Calu3 (cell line): ENCODE measurements around the gene MRM2. TPM values are rescaled to one million over a fixed set of nuclear protein-coding genes. Genes with fewer than 3 reads are reported as not detected.

Experiments used
- BruUV-seq: library from RNA; stranded (reverse); fragments of 400-500 nt; replicated peaks from 2 replicates; lab custom pipeline; 2021; lab: Mats Ljungman, UMichigan
- CTCF ChIA-PET: fragments of 300-600 bp; sonication (Branson Sonifier 250); formaldehyde crosslinking; loops from one replicate; lab custom pipeline; 2022; ENCODE audit warnings: antibody characterized with exemption; lab: Charles Lee
- DNase-seq: peaks from one replicate; pipeline ENCODE4 v3.0.0; 2022
- H3K27ac Mint-ChIP-seq: one replicate; pipeline ENCODE4 v1.8.0; 2022; ENCODE audit warnings: mixed read lengths; ENCODE audit not compliant: unreplicated experiment
- H3K27me3 Mint-ChIP-seq: one replicate; pipeline ENCODE4 v1.8.0; 2022; ENCODE audit warnings: mixed read lengths; ENCODE audit not compliant: unreplicated experiment
- H3K36me3 Mint-ChIP-seq: one replicate; pipeline ENCODE4 v1.8.0; 2022; ENCODE audit warnings: mild to moderate bottlenecking, moderate library complexity, mixed read lengths; ENCODE audit not compliant: insufficient read depth, unreplicated experiment
- H3K4me1 Mint-ChIP-seq: one replicate; pipeline ENCODE4 v1.8.0; 2022; ENCODE audit warnings: mild to moderate bottlenecking, low read depth, mixed read lengths; ENCODE audit not compliant: unreplicated experiment
- H3K4me3 Mint-ChIP-seq: one replicate; pipeline ENCODE4 v1.8.0; 2022; ENCODE audit warnings: mild to moderate bottlenecking, low read depth, moderate library complexity, mixed read lengths; ENCODE audit not compliant: unreplicated experiment
- H3K9me3 Mint-ChIP-seq: one replicate; pipeline ENCODE4 v1.8.0; 2022; ENCODE audit warnings: low read depth, mixed read lengths; ENCODE audit not compliant: unreplicated experiment
- intact Hi-C: fragments of 100-400 bp; cut with micrococcal nuclease; formaldehyde crosslinking; loops from one replicate; pipeline ENCODE4 v1.10.0; 2022; ENCODE audit not compliant: unreplicated experiment
- total RNA-seq: library from RNA; stranded (reverse); gene quantifications from 2 replicates; pipeline ENCODE4 v1.2.3, GENCODE V29; 2022
- TF ChIP-seq, protein P1 (sequence below): fragments of 200-600 bp; IDR thresholded peaks from one replicate; pipeline ENCODE4 v1.8.0; 2022; ENCODE audit warnings: antibody characterized with exemption; ENCODE audit not compliant: unreplicated experiment

The MRM2 gene
- total RNA-seq, 1 experiment from 2014 or later, result 64.3 TPM

DNA sequence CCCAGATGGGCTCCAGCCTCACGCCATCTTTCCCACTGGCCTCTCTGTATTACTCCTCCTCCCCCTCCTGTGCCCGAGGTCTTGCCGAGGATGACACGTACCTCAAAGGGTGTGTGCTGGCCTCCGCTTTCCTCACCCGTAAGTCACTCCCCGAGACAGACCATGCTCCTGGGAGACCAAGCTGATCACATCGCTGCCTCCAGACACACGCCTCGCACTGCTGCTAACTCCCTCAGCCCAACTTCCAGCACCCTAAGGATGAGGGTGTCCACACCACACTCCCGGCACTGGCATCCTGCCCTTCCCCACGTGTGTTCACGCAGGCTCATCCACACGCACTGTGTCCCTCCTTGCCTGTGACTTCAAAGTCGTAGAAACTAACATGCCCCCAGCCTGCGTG, 33.3 kb downstream of the MRM2 start:
- Mint-ChIP-seq H3K36me3 (peaks cover 9% of the 10 kb centered on the region), H3K4me3 (no peak overlapping the region), H3K4me1 (no peaks in the 10 kb centered on the region), H3K9me3 (no peaks in the 10 kb centered on the region), H3K27ac (no peak overlapping the region), H3K27me3 (no peaks in the 10 kb centered on the region)
- no peak for DNase-seq
- TF ChIP-seq, protein P1, sequence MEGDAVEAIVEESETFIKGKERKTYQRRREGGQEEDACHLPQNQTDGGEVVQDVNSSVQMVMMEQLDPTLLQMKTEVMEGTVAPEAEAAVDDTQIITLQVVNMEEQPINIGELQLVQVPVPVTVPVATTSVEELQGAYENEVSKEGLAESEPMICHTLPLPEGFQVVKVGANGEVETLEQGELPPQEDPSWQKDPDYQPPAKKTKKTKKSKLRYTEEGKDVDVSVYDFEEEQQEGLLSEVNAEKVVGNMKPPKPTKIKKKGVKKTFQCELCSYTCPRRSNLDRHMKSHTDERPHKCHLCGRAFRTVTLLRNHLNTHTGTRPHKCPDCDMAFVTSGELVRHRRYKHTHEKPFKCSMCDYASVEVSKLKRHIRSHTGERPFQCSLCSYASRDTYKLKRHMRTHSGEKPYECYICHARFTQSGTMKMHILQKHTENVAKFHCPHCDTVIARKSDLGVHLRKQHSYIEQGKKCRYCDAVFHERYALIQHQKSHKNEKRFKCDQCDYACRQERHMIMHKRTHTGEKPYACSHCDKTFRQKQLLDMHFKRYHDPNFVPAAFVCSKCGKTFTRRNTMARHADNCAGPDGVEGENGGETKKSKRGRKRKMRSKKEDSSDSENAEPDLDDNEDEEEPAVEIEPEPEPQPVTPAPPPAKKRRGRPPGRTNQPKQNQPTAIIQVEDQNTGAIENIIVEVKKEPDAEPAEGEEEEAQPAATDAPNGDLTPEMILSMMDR, result no peak
- CTCF ChIA-PET, result interaction anchor here (0.8 kb wide), 1 partner anchor 629 kb away, joined by 6 read pairs; no protein-coding TSS in a partner anchor
- intact Hi-C loops, result no loop called here
- no TSS peak for BruUV-seq

- Mint-ChIP-seq H3K27ac (no peak overlapping the region), H3K36me3 (peaks cover 18% of the 10 kb centered on the region), H3K27me3 (no peaks in the 10 kb centered on the region), H3K4me1 (no peaks in the 10 kb centered on the region), H3K4me3 (no peak overlapping the region), H3K9me3 (no peaks in the 10 kb centered on the region)
- CTCF ChIA-PET, result interaction anchor here (0.7 kb wide), 1 partner anchor 1379 kb away, joined by 6 read pairs; no protein-coding TSS in a partner anchor
- TF ChIP-seq, protein P1, result no peak
- DNase-seq, result no peak
- no TSS peak for BruUV-seq
- intact Hi-C loops, result no loop called here
Observed at GRCh38 chr7:2205036-2205780, 36.8 kb downstream of the MRM2 start.

DNA sequence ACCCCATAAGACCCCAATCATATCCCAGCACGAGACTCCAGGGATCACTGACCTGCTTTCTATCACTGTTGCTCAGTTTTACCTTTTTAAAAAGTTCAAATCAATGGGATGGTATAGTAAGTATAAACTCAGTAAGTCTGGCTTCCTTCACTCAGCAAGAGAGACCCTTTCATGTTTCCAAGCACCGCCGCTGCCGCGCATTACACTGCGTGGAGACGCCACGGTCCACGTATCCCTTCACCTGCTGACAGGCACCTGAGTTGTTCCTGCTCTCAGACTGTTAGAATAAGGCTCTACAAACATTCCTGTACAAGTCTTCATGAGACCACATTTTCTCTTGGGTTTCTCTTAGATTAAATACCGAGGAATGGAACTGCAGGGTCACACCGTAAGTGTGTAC, 37.6 kb downstream of the MRM2 start:
- BruUV-seq, result no TSS peak
- Mint-ChIP-seq H3K27me3 (no peaks in the 10 kb centered on the region), H3K4me1 (no peaks in the 10 kb centered on the region), H3K4me3 (no peak overlapping the region), H3K9me3 (no peaks in the 10 kb centered on the region), H3K36me3 (peaks cover 21% of the 10 kb centered on the region), H3K27ac (no peak overlapping the region)
- TF ChIP-seq, protein P1, result no peak
- no peak for DNase-seq
- intact Hi-C loops, result no loop called here
- CTCF ChIA-PET, result interaction anchor here (0.7 kb wide), 1 partner anchor 1378 kb away, joined by 6 read pairs; no protein-coding TSS in a partner anchor

- no peak overlapping the region for H3K4me3 Mint-ChIP-seq
- no TSS peak for BruUV-seq
- no peak overlapping the region for H3K27ac Mint-ChIP-seq
- intact Hi-C loops, result no loop called here
- no peaks in the 10 kb centered on the region for H3K27me3 Mint-ChIP-seq
- H3K9me3 Mint-ChIP-seq, result no peaks in the 10 kb centered on the region
- no peaks in the 10 kb centered on the region for H3K4me1 Mint-ChIP-seq
- H3K36me3 Mint-ChIP-seq, result peaks cover 21% of the 10 kb centered on the region
- CTCF ChIA-PET, result no interaction called here
- no peak for DNase-seq
- TF ChIP-seq, protein P1, result no peak
Observed at GRCh38 chr7:2203766-2204300, 38.2 kb downstream of the MRM2 start.
